K562 (cell line): ENCODE results near the gene SPINT2. TPM values are rescaled to one million over a fixed set of nuclear protein-coding genes. Genes with fewer than 3 reads are reported as not detected.
A peak's percentile ranks its signal among the peaks of the same experiment; 100 is the strongest.
"Not testable (repeated sequence)": the region's sequence is repeated elsewhere in the genome, so short reads cannot be mapped to it uniquely, and the experiment has no call there.

Experiments
- ATAC-seq: fragments of 200-7000 bp; cut with Tn5 transposase; 3 replicates; pipeline ENCODE4 v1.9.1; 2020; ENCODE audit warnings: moderate library complexity
- BruUV-seq: library from RNA; stranded (reverse); fragments of 400-500 nt; replicated peaks from 2 replicates; lab custom pipeline; 2021; lab: Mats Ljungman, UMichigan
- CTCF ChIA-PET: fragments of 300-600 bp; formaldehyde crosslinking; extraction: SDS; loops from one replicate; lab custom pipeline; 2021; ENCODE audit warnings: low intra/inter-chr PET ratio; lab: Yijun Ruan, JAX
- POLR2A ChIA-PET: fragments of 300-600, 350-650 bp; sonication (Branson Sonifier 250); formaldehyde crosslinking; extraction: SDS; loops from one replicate; lab custom pipeline; 2021; ENCODE audit warnings: antibody characterized with exemption, inconsistent platforms; lab: Yijun Ruan, JAX
- DNase-seq, 4 experiments: peaks; one replicate each; pipeline versions ENCODE4 v3.0.0 to v3.0.0-alpha.2; 2011 to 2018; ENCODE audit warnings: low spot score in 3 of 4, mixed read lengths in 3 of 4; ENCODE audit errors: extremely low read depth in 1 of 4
- FAIRE-seq: peaks from 2 replicates; lab custom pipeline; 2011; peaks lifted over from hg19 to GRCh38; lab: Jason Lieb, UNC
- H2AFZ ChIP-seq: 2 replicates; pipeline ENCODE4 v1.6.0; 2011; ENCODE audit warnings: low read depth, low read length, control low read depth, inconsistent platforms
- H3K27ac ChIP-seq: fragments of 200-600 bp; 3 replicates; pipeline ENCODE4 v1.8.0; 2011; ENCODE audit warnings: low read depth, mild to moderate bottlenecking, control low read depth, inconsistent platforms, low read length, moderate library complexity, mixed read lengths; ENCODE audit errors: extremely low read depth
- H3K27me3 ChIP-seq, 2 experiments: fragments of 300-600 bp in 1 of 2; 2 replicates in 1 of 2; 3 replicates in 1 of 2; pipeline versions ENCODE4 v1.6.0 to v1.8.0; 2011; ENCODE audit warnings: inconsistent platforms in 2 of 2, low read length in 2 of 2, mild to moderate bottlenecking in 1 of 2, mixed read lengths in 1 of 2, moderate library complexity in 1 of 2; ENCODE audit not compliant: control insufficient read depth in 2 of 2, insufficient read depth in 2 of 2
- H3K36me3 ChIP-seq: fragments of 300-600 bp; 3 replicates; pipeline ENCODE4 v1.8.0; 2011; ENCODE audit warnings: mild to moderate bottlenecking, low read length, inconsistent platforms; ENCODE audit not compliant: control insufficient read depth, insufficient read depth
- H3K4me1 ChIP-seq, 2 experiments: fragments of 200-600 bp in 1 of 2; replicated peaks in 1 of 2; 2 replicates in 1 of 2; 3 replicates in 1 of 2; pipeline versions ENCODE4 v1.5.1 to v1.8.0; 2011; ENCODE audit warnings: inconsistent platforms in 2 of 2, low read length in 2 of 2, mild to moderate bottlenecking in 1 of 2, mixed read lengths in 1 of 2, moderate library complexity in 1 of 2; ENCODE audit not compliant: control insufficient read depth in 2 of 2, insufficient read depth in 2 of 2
- H3K4me2 ChIP-seq: 2 replicates; pipeline ENCODE4 v1.6.1; 2011; ENCODE audit warnings: low read length, control low read depth, inconsistent platforms, mixed read lengths; ENCODE audit not compliant: insufficient read depth
- H3K4me3 ChIP-seq: fragments of 200-600 bp; sonication (generic), shearing (Covaris generic); 2 replicates; pipeline ENCODE4 v1.5.1; 2016; ENCODE audit warnings: control low read depth, inconsistent platforms
- H3K79me2 ChIP-seq: fragments of 200-600 bp; 3 replicates; pipeline ENCODE4 v1.8.0; 2011; ENCODE audit warnings: low read length, inconsistent platforms; ENCODE audit not compliant: control insufficient read depth, insufficient read depth
- H3K9ac ChIP-seq, 2 experiments: 2 replicates each; pipeline versions ENCODE4 v1.6.0 to v1.6.1; 2011; ENCODE audit warnings: low read depth in 2 of 2, low read length in 2 of 2, control low read depth in 1 of 2, inconsistent platforms in 1 of 2, mild to moderate bottlenecking in 1 of 2, mixed read lengths in 1 of 2; ENCODE audit not compliant: insufficient read depth in 1 of 2
- H3K9me1 ChIP-seq: one replicate; pipeline ENCODE4 v1.6.0; 2011; ENCODE audit warnings: inconsistent platforms, mild to moderate bottlenecking, low read length, moderate library complexity; ENCODE audit not compliant: control insufficient read depth, insufficient read depth
- H3K9me3 ChIP-seq: replicated peaks from 2 replicates; pipeline ENCODE4 v1.5.1; 2011; ENCODE audit warnings: low read depth, low read length, inconsistent platforms; ENCODE audit not compliant: control insufficient read depth, insufficient read depth
- H4K20me1 ChIP-seq: replicated peaks from 2 replicates; pipeline ENCODE4 v1.6.1; 2011; ENCODE audit warnings: low read length, inconsistent platforms, mixed read lengths; ENCODE audit not compliant: control insufficient read depth, insufficient read depth
- BHLHE40 ChIP-seq: IDR thresholded peaks from 2 replicates; pipeline ENCODE4 v1.6.1; 2011; ENCODE audit warnings: low read length, improper control_type of control experiment
- CBFA2T3 ChIP-seq: fragments of 450-650 bp; IDR thresholded peaks from 2 replicates; pipeline ENCODE4 v1.6.1; 2017
- CBX1 ChIP-seq: sonication (generic); IDR thresholded peaks from 2 replicates; pipeline ENCODE4 v1.6.1; 2016; ENCODE audit warnings: antibody characterized with exemption, low read depth, mild to moderate bottlenecking
- CREM ChIP-seq: IDR thresholded peaks from 2 replicates; pipeline ENCODE4 v1.6.1; 2014; ENCODE audit warnings: antibody characterized with exemption, low read depth
- EZH2 ChIP-seq: IDR thresholded peaks from 2 replicates; pipeline ENCODE4 v1.6.1; 2012; ENCODE audit warnings: low read depth, mild to moderate bottlenecking, inconsistent platforms, low read length, borderline replicate concordance
- MTA1 ChIP-seq: fragments of 450-650 bp; IDR thresholded peaks from 2 replicates; pipeline ENCODE4 v1.6.1; 2017; ENCODE audit warnings: borderline replicate concordance
- PHB2 ChIP-seq: fragments of 450-650 bp; IDR thresholded peaks from 2 replicates; pipeline ENCODE4 v1.6.1; 2017; ENCODE audit warnings: low read depth
- SPI1 ChIP-seq: IDR thresholded peaks from 2 replicates; pipeline ENCODE4 v1.6.1; 2011; ENCODE audit warnings: low read depth, low read length, control low read depth, borderline replicate concordance
- TAF9B ChIP-seq: fragments of 450-650 bp; IDR thresholded peaks from 2 replicates; pipeline ENCODE4 v1.6.1; 2018; ENCODE audit warnings: mild to moderate bottlenecking; ENCODE audit not compliant: partially characterized antibody
- ZNF699 ChIP-seq: fragments of 250-450 bp; sonication (Bioruptor Pico); IDR thresholded peaks from 2 replicates; pipeline ENCODE4 v1.8.0; 2021; ENCODE audit warnings: mild to moderate bottlenecking, moderate library complexity; ENCODE audit not compliant: insufficient replicate concordance
- WGBS: fragments of 100-300 bp; shearing (Covaris generic); methylation state at CpG from one replicate; pipeline ENCODE4 v1.1.6; 2016; ENCODE audit warnings: low coverage, mixed read lengths; ENCODE audit not compliant: insufficient coverage; ENCODE audit errors: missing lambda C conversion rate; 5-methylcytosine and 5-hydroxymethylcytosine counted together
- in situ Hi-C: fragments of 300-500 bp; cut with MboI; formaldehyde crosslinking; loops from 4 replicates; pipeline ENCODE4 v1.15.0; 2018; ENCODE audit warnings: inconsistent platforms, mixed read lengths
- intact Hi-C: fragments of 100-400 bp; cut with micrococcal nuclease; formaldehyde crosslinking; loops from 2 replicates; pipeline ENCODE4 v1.14.2; 2022
- polyA plus RNA-seq, 8 experiments: library from polyadenylated mRNA; depleted of rRNA in 4 of 8; stranded (reverse) in 5 of 8; unstranded in 3 of 8; fragments of >200 nt; fragmentation: Nextera tagmentation in 2 of 8; fragmentation: Illumina TruSeq in 1 of 8; extraction: Ambion mirVana in 2 of 8; extraction: Trizol in 1 of 8; gene quantifications; 2 replicates each; pipeline versions ENCODE4 v1.2.1 to v1.2.3, GENCODE V29; 2011 to 2014; ENCODE audit warnings: inconsistent platforms in 1 of 8, missing spikeins in 1 of 8
- total RNA-seq, 7 experiments: library from RNA; depleted of rRNA in 6 of 7; stranded (reverse); fragments of >200 nt in 6 of 7; fragmentation: Illumina TruSeq in 2 of 7; extraction: Trizol in 2 of 7; gene quantifications; 2 replicates each; pipeline versions ENCODE4 v1.2.1 to v1.2.3, GENCODE V29; 2011 to 2021; ENCODE audit warnings: low replicate concordance in 1 of 7
- TF ChIP-seq, protein P1 (sequence below): fragments of 250-450 bp; sonication (Bioruptor Pico); IDR thresholded peaks from 2 replicates; pipeline ENCODE4 v1.4.0; 2020
- TF ChIP-seq, protein P2 (sequence below), 2 experiments: fragments of 450-650 bp in 1 of 2; IDR thresholded peaks; 2 replicates each; pipeline ENCODE4 v1.6.1; 2011 to 2017; ENCODE audit warnings: low read depth in 2 of 2, antibody characterized with exemption in 1 of 2, borderline replicate concordance in 1 of 2, low read length in 1 of 2, mild to moderate bottlenecking in 1 of 2, mixed read lengths in 1 of 2; ENCODE audit not compliant: control insufficient read depth in 1 of 2
- TF ChIP-seq, protein P3 (sequence below), 3 experiments: fragments of 200-800 bp in 1 of 3; sonication (Bioruptor generic) in 1 of 3; sonication (generic) in 1 of 3; formaldehyde crosslinking in 1 of 3; IDR thresholded peaks; 2 replicates each; pipeline versions ENCODE4 v1.6.1 to v1.8.0; 2016 to 2022; ENCODE audit warnings: mild to moderate bottlenecking in 2 of 3, missing compliant biosample characterization in 2 of 3, missing genetic modification characterization in 2 of 3, missing genetic modification reagents in 1 of 3

SPINT2 gene
- total and polyA plus RNA-seq, 9 of the 15 experiments (the other 6 are each of a cell fraction or from before 2014, with no cell fraction given) = 0.65 to 4.5 (median 3.4) TPM

DNA sequence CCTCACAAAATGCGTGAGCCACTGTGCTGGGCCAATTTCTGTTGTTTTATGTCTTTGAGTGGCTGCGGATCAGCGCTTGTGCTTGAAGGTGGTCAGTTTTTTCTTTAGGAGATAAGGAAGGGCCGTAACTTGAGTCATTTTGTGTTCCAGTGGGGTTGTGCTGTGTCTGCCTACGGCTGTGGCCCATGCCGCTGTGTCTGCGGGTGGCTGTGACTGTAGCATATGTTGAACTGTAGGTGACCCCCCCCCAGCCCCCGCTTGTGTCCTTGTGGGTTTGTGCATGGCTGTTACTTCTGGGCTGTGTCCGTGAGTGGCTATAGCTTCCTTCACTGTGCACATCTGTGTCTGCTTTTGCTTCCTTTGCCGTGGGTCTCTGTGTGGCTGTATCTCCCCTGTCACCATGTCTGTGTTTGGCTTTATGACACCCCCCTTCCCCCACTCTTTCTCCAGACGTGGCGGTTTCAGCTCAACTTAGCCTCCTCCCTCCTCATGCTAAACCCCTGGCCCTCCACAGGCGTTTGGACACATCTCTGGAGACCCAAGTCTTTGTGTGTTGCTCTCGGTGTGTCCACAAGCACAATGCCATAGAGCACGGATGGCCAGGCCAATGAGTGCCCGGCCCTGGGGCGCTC, 8.9 kb upstream of the SPINT2 start (continued):
- TF ChIP-seq, protein P1, sequence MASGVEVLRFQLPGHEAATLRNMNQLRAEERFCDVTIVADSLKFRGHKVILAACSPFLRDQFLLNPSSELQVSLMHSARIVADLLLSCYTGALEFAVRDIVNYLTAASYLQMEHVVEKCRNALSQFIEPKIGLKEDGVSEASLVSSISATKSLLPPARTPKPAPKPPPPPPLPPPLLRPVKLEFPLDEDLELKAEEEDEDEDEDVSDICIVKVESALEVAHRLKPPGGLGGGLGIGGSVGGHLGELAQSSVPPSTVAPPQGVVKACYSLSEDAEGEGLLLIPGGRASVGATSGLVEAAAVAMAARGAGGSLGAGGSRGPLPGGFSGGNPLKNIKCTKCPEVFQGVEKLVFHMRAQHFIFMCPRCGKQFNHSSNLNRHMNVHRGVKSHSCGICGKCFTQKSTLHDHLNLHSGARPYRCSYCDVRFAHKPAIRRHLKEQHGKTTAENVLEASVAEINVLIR = no peak
- TF ChIP-seq ZNF699 (CRISPR knock-in tag) (no peak), CBX1 (0 out of 2 replicates have a peak, but pooled peaks have one; percentile 3), BHLHE40 (no peak), SPI1 (no peak), CBFA2T3 (0 out of 2 replicates have a peak, but pooled peaks have one; percentile 44), PHB2 (no peak), TAF9B (no peak), EZH2 (no peak), CREM (peak; percentile 51; the same call in 1 of the 2 replicates), MTA1 (peak; percentile 27; the same call in 1 of the 2 replicates)
- TF ChIP-seq, protein P2, sequence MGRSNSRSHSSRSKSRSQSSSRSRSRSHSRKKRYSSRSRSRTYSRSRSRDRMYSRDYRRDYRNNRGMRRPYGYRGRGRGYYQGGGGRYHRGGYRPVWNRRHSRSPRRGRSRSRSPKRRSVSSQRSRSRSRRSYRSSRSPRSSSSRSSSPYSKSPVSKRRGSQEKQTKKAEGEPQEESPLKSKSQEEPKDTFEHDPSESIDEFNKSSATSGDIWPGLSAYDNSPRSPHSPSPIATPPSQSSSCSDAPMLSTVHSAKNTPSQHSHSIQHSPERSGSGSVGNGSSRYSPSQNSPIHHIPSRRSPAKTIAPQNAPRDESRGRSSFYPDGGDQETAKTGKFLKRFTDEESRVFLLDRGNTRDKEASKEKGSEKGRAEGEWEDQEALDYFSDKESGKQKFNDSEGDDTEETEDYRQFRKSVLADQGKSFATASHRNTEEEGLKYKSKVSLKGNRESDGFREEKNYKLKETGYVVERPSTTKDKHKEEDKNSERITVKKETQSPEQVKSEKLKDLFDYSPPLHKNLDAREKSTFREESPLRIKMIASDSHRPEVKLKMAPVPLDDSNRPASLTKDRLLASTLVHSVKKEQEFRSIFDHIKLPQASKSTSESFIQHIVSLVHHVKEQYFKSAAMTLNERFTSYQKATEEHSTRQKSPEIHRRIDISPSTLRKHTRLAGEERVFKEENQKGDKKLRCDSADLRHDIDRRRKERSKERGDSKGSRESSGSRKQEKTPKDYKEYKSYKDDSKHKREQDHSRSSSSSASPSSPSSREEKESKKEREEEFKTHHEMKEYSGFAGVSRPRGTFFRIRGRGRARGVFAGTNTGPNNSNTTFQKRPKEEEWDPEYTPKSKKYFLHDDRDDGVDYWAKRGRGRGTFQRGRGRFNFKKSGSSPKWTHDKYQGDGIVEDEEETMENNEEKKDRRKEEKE (IDR thresholded peaks at IDR 0.05; ENCODE audit: borderline replicate concordance in 1 of 2, control insufficient read depth in 1 of 2, low read depth in 2 of 2, low read length in 1 of 2) = no peak
- TF ChIP-seq, protein P3, sequence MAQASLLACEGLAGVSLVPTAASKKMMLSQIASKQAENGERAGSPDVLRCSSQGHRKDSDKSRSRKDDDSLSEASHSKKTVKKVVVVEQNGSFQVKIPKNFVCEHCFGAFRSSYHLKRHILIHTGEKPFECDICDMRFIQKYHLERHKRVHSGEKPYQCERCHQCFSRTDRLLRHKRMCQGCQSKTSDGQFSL (CRISPR knock-in tag; IDR thresholded peaks at IDR 0.05) = peak; percentile 76
- TF ChIP-seq, protein P3 (tag; IDR thresholded peaks at IDR 0.05) = peak in 1 of 2 experiments; percentile 58; a peak in 1 of 4 replicates

DNA sequence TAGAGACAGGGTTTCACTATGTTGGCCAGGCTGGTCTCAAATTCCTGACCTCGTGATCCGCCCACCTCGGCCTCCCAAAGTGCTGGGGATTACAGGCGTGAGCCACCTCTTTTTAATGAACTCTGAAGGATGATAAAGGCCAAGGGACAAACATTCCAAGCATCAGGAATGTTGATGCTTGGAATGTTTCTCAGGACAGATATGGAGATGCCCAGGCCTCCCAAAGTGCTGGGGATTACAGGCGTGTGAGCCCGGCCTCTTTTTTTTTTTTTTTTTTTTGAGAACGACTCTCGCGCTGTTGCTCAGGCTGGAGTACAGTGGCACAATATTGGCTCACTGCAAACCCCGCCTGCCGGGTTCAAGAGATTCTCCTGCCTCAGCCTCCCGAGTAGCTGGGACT, 2.4 kb upstream of the SPINT2 start:
- H2AFZ ChIP-seq, CTCF ChIA-PET, H3K4me2 ChIP-seq, DNase-seq, H3K79me2 ChIP-seq, in situ Hi-C loops, H4K20me1 ChIP-seq, H3K9me1 ChIP-seq, H3K36me3 ChIP-seq, BruUV-seq, intact Hi-C loops, FAIRE-seq, H3K27ac ChIP-seq, H3K4me3 ChIP-seq, H3K9me3 ChIP-seq, ATAC-seq, H3K9ac ChIP-seq, H3K27me3 ChIP-seq: not testable (repeated sequence)
- peaks cover 9 to 19% of the 10 kb centered on the region in 2 experiments; a peak in 4 of 5 replicates for H3K4me1 ChIP-seq
- POLR2A ChIA-PET = interaction anchor here (0.6 kb wide), 2 partner anchors 448 to 1021 kb away, joined by 3 read pairs; no protein-coding TSS in a partner anchor
- 82% methylated on average over 8 of the region's 12 CpGs for WGBS
